Measurements from ENCODE around the gene MTCL1.

MTCL1 gene

GRCh38 chr18:8791171-8791651, 85.9 kb downstream of the MTCL1 start:
- H3K9ac ChIP-seq (ENCODE audit: low read depth, low read length), result no peak overlapping the region
- H3K9me3 ChIP-seq (ENCODE audit: insufficient read depth, low read length, severe bottlenecking), result no peaks in the 10 kb centered on the region
- H3K4me1 ChIP-seq (ENCODE audit: insufficient read depth, low read length), result peaks cover 7% of the 10 kb centered on the region
- no peaks in the 10 kb centered on the region for H3K27me3 ChIP-seq (ENCODE audit: insufficient read depth, low read length, poor library complexity)
- DNase-seq (no peak), ATAC-seq (ENCODE audit: insufficient read depth, low read depth) (no peak)
- H3K4me3 ChIP-seq (ENCODE audit: low read depth in 1 of 2, low read length in 2 of 2), result no peak overlapping the region
- no peak overlapping the region for H3K27ac ChIP-seq (ENCODE audit: low read length)
- H3K36me3 ChIP-seq (ENCODE audit: insufficient read depth, low read length), result no peaks in the 10 kb centered on the region
- no peak overlapping the region for H3K4me2 ChIP-seq (ENCODE audit: insufficient read depth, low read length)
- no peak overlapping the region for H2AFZ ChIP-seq (ENCODE audit: low read depth, low read length)
- TF ChIP-seq CTCF (IDR thresholded peaks at IDR 0.05; ENCODE audit: borderline replicate concordance, extremely low read depth, low read length, poor library complexity, severe bottlenecking) (no peak), EZH2 (IDR thresholded peaks at IDR 0.05; ENCODE audit: borderline replicate concordance, low read depth, low read length, severe bottlenecking) (no peak)
- no peaks in the 10 kb centered on the region for H3K79me2 ChIP-seq (ENCODE audit: insufficient read depth, low read length)
- no peaks in the 10 kb centered on the region for H4K20me1 ChIP-seq (ENCODE audit: insufficient read depth, low read length)

- no peak overlapping the region for H3K27ac ChIP-seq (ENCODE audit: low read length)
- H3K4me1 ChIP-seq (ENCODE audit: insufficient read depth, low read length), result peaks cover 8% of the 10 kb centered on the region
- no peak overlapping the region for H3K4me2 ChIP-seq (ENCODE audit: insufficient read depth, low read length)
- no peak for ATAC-seq (ENCODE audit: insufficient read depth, low read depth)
- no peak overlapping the region for H3K9ac ChIP-seq (ENCODE audit: low read depth, low read length)
- no peaks in the 10 kb centered on the region for H3K79me2 ChIP-seq (ENCODE audit: insufficient read depth, low read length)
- DNase-seq, result no peak
- no peak for TF ChIP-seq CTCF (IDR thresholded peaks at IDR 0.05; ENCODE audit: borderline replicate concordance, extremely low read depth, low read length, poor library complexity, severe bottlenecking)
- no peak overlapping the region for H2AFZ ChIP-seq (ENCODE audit: low read depth, low read length)
- no peaks in the 10 kb centered on the region for H4K20me1 ChIP-seq (ENCODE audit: insufficient read depth, low read length)
- no peaks in the 10 kb centered on the region for H3K9me3 ChIP-seq (ENCODE audit: insufficient read depth, low read length, severe bottlenecking)
- H3K36me3 ChIP-seq (ENCODE audit: insufficient read depth, low read length), result no peaks in the 10 kb centered on the region
- H3K4me3 ChIP-seq (ENCODE audit: low read depth in 1 of 2, low read length in 2 of 2), result no peak overlapping the region
- no peaks in the 10 kb centered on the region for H3K27me3 ChIP-seq (ENCODE audit: insufficient read depth, low read length, poor library complexity)
Observed at GRCh38 chr18:8792688-8793316, 87.4 kb downstream of the MTCL1 start.

GRCh38 chr18:8793445-8794155, 88.2 kb downstream of the MTCL1 start:
- H3K4me2 ChIP-seq (ENCODE audit: insufficient read depth, low read length), result no peak overlapping the region
- no peak overlapping the region for H3K4me3 ChIP-seq (ENCODE audit: low read depth in 1 of 2, low read length in 2 of 2)
- no peaks in the 10 kb centered on the region for H3K27me3 ChIP-seq (ENCODE audit: insufficient read depth, low read length, poor library complexity)
- H3K4me1 ChIP-seq (ENCODE audit: insufficient read depth, low read length), result peaks cover 8% of the 10 kb centered on the region
- TF ChIP-seq CTCF (IDR thresholded peaks at IDR 0.05; ENCODE audit: borderline replicate concordance, extremely low read depth, low read length, poor library complexity, severe bottlenecking) (no peak), EZH2 (IDR thresholded peaks at IDR 0.05; ENCODE audit: borderline replicate concordance, low read depth, low read length, severe bottlenecking) (no peak)
- H3K79me2 ChIP-seq (ENCODE audit: insufficient read depth, low read length), result no peaks in the 10 kb centered on the region
- DNase-seq (no peak), ATAC-seq (ENCODE audit: insufficient read depth, low read depth) (no peak)
- no peaks in the 10 kb centered on the region for H3K9me3 ChIP-seq (ENCODE audit: insufficient read depth, low read length, severe bottlenecking)
- no peak overlapping the region for H3K27ac ChIP-seq (ENCODE audit: low read length)
- no peak overlapping the region for H3K9ac ChIP-seq (ENCODE audit: low read depth, low read length)
- no peaks in the 10 kb centered on the region for H4K20me1 ChIP-seq (ENCODE audit: insufficient read depth, low read length)
- no peaks in the 10 kb centered on the region for H3K36me3 ChIP-seq (ENCODE audit: insufficient read depth, low read length)
- no peak overlapping the region for H2AFZ ChIP-seq (ENCODE audit: low read depth, low read length)
